HCT116 (cell line): ENCODE data around the gene FANCG.

Experiments used
- POLR2A ChIP-seq: IDR thresholded peaks from 2 replicates; pipeline ENCODE4 v1.7.0; 2011; ENCODE audit warnings: borderline replicate concordance; ENCODE audit not compliant: insufficient read depth, insufficient read length; ENCODE audit errors: extremely low read depth
- RAD21 ChIP-seq: IDR thresholded peaks from 2 replicates; pipeline ENCODE4 v1.6.1; 2012; ENCODE audit warnings: low read depth, mild to moderate bottlenecking
- SP1 ChIP-seq: IDR thresholded peaks from 2 replicates; pipeline ENCODE4 v1.6.1; 2012; ENCODE audit warnings: low read depth
- SRF ChIP-seq: IDR thresholded peaks from 2 replicates; pipeline ENCODE4 v1.6.1; 2012; ENCODE audit warnings: low read depth
- TCF7L2 ChIP-seq: IDR thresholded peaks from 2 replicates; pipeline ENCODE4 v1.7.0; 2011; ENCODE audit warnings: borderline replicate concordance, inconsistent platforms; ENCODE audit not compliant: insufficient read depth, insufficient read length; ENCODE audit errors: extremely low read depth
- YY1 ChIP-seq: IDR thresholded peaks from 2 replicates; pipeline ENCODE4 v1.6.1; 2011; ENCODE audit warnings: low read length, low read depth, moderate library complexity, mild to moderate bottlenecking; ENCODE audit not compliant: insufficient replicate concordance; ENCODE audit errors: extremely low read depth
- TF ChIP-seq, protein P1 (sequence below), 3 experiments: fragments of 200-600 bp in 1 of 3; sonication (generic) in 1 of 3; IDR thresholded peaks in 2 of 3; conservative IDR thresholded peaks in 1 of 3; 2 replicates each; pipeline ENCODE4 v1.5.1; 2012 to 2017; ENCODE audit warnings: low read depth in 2 of 3, low read length in 2 of 3, antibody characterized with exemption in 1 of 3, borderline replicate concordance in 1 of 3, control low read depth in 1 of 3, mild to moderate bottlenecking in 1 of 3, mixed read lengths in 1 of 3, mixed run types in 1 of 3, moderate library complexity in 1 of 3; ENCODE audit not compliant: insufficient read depth in 1 of 3
- TF ChIP-seq, protein P2 (sequence below): IDR thresholded peaks from 2 replicates; pipeline ENCODE4 v1.6.1; 2012
- TF ChIP-seq, protein P3 (sequence below): IDR thresholded peaks from 2 replicates; pipeline ENCODE4 v1.6.1; 2012

DNA sequence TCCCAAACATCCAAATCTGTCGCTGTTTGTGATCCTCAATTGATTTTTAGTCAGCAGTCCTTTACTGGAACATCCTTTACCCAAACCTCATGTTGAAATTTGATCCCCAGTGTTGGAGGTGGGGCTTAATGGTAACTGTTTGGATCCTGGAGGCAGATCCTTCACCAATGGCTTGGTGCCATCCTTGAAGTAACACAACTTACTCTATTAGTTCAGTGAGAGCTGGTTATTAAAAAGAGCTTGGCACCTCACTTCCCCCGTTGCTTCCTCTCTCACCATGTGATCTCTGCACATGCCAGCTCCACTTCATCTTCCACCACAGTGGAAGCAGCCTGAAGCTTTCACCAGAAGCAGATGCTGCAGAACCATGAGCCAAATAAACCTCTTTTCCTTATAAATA lies 49.9 kb downstream of the FANCG start:
- TF ChIP-seq, protein P1, sequence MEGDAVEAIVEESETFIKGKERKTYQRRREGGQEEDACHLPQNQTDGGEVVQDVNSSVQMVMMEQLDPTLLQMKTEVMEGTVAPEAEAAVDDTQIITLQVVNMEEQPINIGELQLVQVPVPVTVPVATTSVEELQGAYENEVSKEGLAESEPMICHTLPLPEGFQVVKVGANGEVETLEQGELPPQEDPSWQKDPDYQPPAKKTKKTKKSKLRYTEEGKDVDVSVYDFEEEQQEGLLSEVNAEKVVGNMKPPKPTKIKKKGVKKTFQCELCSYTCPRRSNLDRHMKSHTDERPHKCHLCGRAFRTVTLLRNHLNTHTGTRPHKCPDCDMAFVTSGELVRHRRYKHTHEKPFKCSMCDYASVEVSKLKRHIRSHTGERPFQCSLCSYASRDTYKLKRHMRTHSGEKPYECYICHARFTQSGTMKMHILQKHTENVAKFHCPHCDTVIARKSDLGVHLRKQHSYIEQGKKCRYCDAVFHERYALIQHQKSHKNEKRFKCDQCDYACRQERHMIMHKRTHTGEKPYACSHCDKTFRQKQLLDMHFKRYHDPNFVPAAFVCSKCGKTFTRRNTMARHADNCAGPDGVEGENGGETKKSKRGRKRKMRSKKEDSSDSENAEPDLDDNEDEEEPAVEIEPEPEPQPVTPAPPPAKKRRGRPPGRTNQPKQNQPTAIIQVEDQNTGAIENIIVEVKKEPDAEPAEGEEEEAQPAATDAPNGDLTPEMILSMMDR (IDR thresholded peaks at IDR 0.05 in 2 of 3, conservative IDR thresholded peaks at IDR 0.05 in 1 of 3; ENCODE audit: borderline replicate concordance in 1 of 3, insufficient read depth in 1 of 3, low read depth in 2 of 3, low read length in 2 of 3), result no peak
- TF ChIP-seq SRF (no peak), RAD21 (no peak), TCF7L2 (no peak), POLR2A (no peak), SP1 (no peak), YY1 (no peak)
- TF ChIP-seq, protein P2, sequence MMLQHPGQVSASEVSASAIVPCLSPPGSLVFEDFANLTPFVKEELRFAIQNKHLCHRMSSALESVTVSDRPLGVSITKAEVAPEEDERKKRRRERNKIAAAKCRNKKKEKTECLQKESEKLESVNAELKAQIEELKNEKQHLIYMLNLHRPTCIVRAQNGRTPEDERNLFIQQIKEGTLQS, result no peak
- TF ChIP-seq, protein P3, sequence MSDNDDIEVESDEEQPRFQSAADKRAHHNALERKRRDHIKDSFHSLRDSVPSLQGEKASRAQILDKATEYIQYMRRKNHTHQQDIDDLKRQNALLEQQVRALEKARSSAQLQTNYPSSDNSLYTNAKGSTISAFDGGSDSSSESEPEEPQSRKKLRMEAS, result no peak
